GDM1 (cell line): ENCODE measurements around the gene DNAH1.

ENCODE experiments used
- DNase-seq: peaks from one replicate; lab custom pipeline; 2025; lab: John Stamatoyannopoulos, UW

The DNAH1 gene

GRCh38 chr3:52311576-52312119 lies 4.5 kb upstream of the DNAH1 start:
- DNase-seq, result no peak

- DNase-seq, result no peak
Measured at GRCh38 chr3:52313188-52313773, 2.8 kb upstream of the DNAH1 start.

- no peak for DNase-seq
Measured at GRCh38 chr3:52313774-52314188, 2.3 kb upstream of the DNAH1 start.

GRCh38 chr3:52314489-52314888 lies 1.6 kb upstream of the DNAH1 start:
- DNase-seq, result no peak

GRCh38 chr3:52315006-52315405 lies 1.1 kb upstream of the DNAH1 start:
- DNase-seq, result no peak

- no peak for DNase-seq
Measured at GRCh38 chr3:52317208-52318000, 1.3 kb downstream of the DNAH1 start.

- DNase-seq, result no peak
Measured at GRCh38 chr3:52318186-52318816, 2.2 kb downstream of the DNAH1 start.

GRCh38 chr3:52319921-52320595 lies 3.9 kb downstream of the DNAH1 start:
- DNase-seq, result no peak

GRCh38 chr3:52321481-52321880 lies 5.4 kb downstream of the DNAH1 start:
- DNase-seq, result no peak

GRCh38 chr3:52322466-52322865 lies 6.3 kb downstream of the DNAH1 start:
- no peak for DNase-seq

- DNase-seq, result no peak
Measured at GRCh38 chr3:52323526-52324295, 7.6 kb downstream of the DNAH1 start.

GRCh38 chr3:52324676-52325075 lies 8.6 kb downstream of the DNAH1 start:
- DNase-seq, result no peak

GRCh38 chr3:52325686-52326085 lies 9.6 kb downstream of the DNAH1 start:
- no peak for DNase-seq

- DNase-seq, result no peak
Measured at GRCh38 chr3:52326976-52327375, 10.9 kb downstream of the DNAH1 start.

- DNase-seq, result no peak
Measured at GRCh38 chr3:52327486-52328290, 11.6 kb downstream of the DNAH1 start.

- DNase-seq, result no peak
Measured at GRCh38 chr3:52328536-52329080, 12.5 kb downstream of the DNAH1 start.

- no peak for DNase-seq
Measured at GRCh38 chr3:52330194-52330805, 14.2 kb downstream of the DNAH1 start.

GRCh38 chr3:52331091-52331490 lies 15.0 kb downstream of the DNAH1 start:
- no peak for DNase-seq

- DNase-seq, result no peak
Measured at GRCh38 chr3:52331906-52332305, 15.8 kb downstream of the DNAH1 start.
